NCI-H146 treated with DMSO at 0.1 percent for 48 hours (cell line): ENCODE results near the gene ADGRV1.

ENCODE experiments used
- DNase-seq: peaks from one replicate; lab custom pipeline; 2025; ENCODE audit not compliant: unreplicated experiment; lab: John Stamatoyannopoulos, UW

Gene ADGRV1

DNA sequence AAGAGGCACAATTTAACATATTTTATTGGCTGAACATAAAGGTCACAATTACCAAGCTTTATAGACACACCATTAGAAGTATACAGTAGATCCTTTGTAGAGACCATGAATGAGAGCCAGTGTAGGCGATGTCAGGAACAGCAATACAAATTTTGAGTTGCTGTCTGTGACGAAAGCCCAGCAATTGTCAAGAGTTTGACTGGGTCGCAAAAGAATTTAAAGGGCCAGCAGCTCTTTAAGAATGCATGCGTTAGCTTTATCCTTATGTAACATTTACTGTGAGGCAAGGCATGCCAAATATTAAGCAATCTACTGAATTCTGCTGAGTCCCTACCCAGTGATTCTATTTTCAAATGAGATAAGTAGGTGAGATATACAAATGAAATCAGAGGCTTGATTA, 587.6 kb downstream of the ADGRV1 start:
- DNase-seq = no peak

DNA sequence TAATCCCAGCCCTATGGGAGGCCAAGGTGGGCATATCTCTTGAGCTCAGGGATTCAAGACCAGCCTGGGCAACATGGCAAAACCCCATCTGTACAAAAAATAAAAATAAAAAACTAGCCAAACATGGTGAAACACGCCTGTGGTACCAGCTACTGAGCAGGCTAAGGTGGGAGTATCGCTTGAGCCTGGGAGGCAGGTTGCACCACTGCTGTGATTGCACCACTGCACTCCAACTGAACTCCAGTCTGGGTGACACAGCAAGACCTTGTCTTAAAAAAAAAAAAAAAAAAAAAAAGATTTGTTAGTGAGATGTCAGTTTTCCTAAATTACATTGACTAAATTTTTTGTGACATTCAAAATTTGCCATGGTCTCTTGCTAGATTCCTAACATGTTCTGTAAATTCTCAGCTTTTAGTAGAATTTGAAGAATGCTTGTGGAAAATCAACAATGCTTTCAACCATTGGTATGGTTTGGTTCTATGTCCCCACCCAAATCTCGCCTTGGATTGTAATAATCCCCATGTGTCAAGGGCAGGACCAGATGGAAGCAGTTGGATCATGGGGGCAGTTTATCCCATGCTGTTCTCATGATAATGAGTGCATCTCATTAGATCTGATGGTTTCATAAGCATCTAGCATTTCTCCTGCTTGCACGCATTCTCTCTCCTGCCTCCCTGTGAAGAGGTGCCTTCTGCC, 588.5 kb downstream of the ADGRV1 start:
- no peak for DNase-seq

DNA sequence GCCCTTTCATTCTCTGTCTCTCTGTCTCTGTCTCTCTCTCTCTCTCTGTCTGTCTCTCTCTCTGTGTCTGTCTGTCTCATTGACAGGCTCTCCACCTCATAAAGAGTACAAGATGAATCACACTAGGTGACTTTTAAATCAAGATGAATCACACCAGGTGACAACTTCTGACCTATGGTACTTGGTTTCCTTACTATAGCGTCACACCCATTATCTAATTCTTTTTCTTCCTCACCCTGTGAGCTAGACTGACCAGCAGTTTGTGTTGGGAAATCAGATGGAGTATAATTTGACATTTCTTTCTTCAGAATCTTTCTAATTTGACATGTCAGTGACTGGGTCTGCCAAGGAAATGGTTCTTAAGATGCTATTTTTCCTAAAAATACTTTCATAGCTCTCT, 591.6 kb downstream of the ADGRV1 start:
- DNase-seq = no peak

DNA sequence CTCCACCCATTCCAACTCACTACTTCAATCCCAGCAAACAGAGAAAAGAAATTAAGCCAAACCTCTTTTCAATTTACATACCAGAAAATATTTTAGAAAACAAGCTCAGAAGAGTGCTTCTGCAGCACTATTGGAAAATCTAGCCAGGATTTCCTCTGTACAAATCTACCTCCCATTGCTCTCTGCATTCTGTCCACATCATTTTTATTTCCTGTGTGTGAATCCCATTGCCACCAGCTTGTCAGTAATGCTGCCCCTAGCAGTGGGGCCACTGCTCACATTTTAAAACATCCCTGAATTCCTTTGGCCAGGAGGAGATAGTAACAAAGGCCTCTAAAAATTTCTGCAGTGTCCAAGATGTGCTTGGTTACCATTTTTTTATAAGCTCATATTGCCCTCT, 592.0 kb downstream of the ADGRV1 start:
- DNase-seq = no peak

DNA sequence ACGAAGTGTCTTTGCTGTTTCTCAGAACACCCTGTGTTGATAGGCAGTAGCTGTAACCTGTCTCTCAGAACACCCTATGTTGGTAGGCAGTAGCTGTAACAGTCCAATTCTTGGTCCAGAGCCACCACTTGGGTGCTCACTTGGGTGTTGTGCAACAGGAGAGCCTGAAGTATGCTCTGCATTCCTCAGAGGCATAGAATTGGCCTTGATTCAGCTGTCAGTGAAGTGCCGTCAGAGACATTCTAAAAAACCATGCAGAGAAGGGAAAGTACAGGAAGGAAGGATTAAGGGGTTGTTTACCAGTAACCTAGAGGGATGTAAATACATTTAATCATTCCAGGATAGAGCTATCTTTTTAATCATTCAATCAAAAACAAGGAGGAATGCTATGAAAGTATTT, 593.4 kb downstream of the ADGRV1 start:
- no peak for DNase-seq

DNA sequence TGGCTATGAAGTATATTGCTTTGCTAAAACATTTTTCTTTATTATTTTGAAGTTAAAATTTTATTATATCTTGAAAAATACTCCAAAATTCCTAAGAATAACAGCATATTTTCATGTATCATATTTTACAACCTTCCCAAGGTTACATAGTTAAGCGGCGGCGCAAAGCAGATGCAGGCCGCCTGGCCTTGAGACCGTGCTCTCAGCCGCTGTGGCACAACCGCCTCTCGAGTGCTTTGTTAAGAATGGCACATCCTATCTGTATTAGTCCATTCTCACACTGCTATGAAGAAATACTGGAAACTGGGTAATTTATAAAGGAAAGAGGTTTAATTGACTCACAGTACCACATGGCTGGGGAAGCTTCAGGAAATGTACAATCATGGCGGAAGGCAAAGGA, 595.7 kb downstream of the ADGRV1 start:
- DNase-seq = no peak

DNA sequence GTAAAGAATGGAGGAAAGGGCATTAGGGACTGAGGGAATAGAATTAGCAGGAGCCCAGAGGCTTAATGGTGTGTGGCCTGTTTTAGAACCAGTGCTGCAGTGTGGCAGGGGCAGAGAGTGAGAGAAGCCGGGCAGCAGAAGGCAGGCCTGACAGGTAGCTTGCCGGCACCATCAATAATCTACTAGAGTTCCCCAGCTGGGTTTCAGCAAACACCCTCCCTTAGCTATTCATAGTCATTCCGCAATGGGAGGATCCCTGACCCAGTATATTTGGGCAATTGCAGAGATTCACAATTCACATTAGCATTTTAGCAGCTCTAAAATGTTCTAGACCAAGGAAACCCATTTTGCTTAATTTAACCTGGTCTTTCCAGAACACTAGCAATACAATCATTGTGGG, 596.7 kb downstream of the ADGRV1 start:
- DNase-seq = no peak

DNA sequence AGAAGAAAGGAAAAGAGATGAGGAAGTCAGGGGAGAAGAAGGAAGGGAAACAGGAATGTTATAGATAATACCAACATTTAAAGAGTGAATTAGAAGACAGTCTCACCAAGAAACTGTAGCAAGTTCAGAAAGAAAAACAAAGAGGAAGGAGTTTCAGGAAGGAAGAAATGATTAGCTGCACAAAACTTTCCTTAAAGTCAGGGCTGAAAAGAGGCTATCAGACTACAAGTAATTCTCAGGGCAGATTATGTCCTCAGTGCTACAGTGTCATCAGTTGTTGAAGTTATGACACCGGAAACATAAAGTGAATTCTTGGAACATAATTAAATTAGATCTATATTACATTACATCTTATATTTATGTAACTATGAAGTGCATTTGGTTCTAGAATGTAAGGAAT, 597.6 kb downstream of the ADGRV1 start:
- DNase-seq = no peak

DNA sequence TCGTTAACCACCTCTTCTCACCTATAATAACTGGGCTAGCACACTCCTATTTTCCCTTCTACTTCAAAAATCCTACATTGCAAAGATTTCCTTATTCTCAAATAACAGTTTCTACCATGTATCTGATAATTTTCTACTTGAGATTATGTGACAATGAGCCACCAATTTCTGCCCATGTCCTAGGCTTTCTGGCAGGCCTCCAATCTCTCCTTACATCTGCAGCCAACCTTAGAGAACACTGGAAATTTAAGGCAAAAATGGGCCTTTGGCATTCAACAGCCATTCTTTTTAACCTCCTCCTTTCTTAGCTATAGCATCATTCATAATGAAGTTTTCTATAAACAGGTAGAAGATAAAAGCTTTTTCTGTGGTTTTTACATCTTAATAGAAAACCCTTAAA, 599.4 kb downstream of the ADGRV1 start:
- no peak for DNase-seq

DNA sequence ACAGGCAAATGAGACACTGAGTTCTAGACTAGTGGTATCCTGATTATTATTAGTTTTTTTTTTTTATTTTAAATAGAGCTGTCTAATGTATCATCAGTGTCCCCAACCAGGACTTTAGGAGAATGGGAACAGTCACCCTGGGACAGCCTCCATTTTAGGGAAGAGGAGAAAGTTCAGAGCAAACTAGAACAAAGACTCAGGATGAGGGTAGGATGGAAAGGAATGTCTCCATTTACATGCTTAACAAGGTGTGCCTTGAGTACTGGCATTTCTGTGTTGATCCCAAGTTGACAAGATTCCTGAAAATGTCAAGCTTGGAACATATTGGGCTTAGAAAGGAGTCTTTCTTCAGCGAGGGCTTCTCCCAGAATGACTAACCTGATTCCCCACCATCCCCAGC, 601.0 kb downstream of the ADGRV1 start:
- DNase-seq = no peak

DNA sequence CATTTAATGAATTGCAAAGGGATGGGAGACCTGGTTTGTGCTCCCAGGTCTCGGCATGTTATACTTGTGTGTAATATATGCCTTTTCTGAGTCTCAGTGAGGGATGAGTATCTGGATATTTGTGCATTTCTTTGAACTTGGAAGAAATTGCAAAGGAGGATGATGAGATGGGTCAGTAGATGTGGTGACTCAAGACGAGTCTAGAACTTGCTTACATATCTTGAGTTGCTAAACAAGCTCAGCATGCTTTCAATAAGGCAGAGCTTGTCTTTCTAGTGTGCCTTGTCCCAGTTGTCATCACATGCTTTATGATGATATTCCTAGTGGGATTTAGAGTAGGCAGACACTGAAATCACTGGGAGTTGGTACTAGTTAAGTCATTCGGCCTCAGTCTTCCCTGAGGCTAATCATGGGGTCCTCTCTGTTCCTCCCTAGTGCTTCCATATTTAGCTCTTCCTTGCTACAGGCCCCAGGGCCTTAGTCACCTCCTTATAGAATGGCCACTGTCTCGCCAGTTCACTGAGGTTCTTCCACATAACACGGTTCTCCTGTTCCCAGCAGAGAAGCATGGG, 602.2 kb downstream of the ADGRV1 start:
- DNase-seq = no peak

DNA sequence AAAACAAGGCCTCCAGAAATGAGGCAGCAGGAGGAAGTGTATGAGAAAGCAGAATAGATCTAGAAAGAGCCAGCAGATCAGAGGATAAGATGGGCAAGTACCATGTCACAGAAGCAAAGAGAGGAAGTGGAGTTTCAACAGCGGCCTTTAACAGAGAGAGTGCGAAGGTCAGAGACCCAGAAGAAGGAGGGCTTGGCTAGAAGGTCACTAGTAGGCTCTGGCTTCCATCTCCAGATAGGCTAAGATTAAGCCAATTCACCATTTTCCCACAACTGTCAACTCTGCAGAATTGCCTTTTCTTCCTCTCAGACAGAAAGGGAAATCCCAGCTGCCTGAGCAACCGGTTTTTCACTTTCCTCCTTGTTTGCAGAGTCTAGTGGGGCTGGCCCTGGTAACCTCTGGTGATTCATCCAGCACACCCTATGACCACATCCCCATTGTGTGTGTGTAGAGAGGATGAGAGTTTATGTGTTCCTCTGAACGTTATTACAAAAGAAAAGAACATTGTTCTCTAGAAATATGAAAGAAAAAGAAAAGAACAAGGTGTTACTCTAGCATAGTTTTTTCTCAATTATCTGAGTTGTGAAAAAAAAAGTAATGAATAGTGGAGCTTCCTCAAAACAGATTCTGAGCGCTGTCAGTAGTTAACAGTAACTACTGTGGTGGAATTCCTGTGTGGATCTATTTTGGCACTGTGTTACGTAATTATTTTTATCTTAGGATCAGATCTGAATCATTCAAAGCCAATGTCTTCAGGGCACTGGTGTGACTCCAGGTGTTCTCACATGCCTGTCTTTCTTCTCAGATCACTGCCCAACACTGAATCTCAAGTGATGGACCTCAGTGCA, 604.2 kb downstream of the ADGRV1 start:
- peak; percentile 15 for DNase-seq

DNA sequence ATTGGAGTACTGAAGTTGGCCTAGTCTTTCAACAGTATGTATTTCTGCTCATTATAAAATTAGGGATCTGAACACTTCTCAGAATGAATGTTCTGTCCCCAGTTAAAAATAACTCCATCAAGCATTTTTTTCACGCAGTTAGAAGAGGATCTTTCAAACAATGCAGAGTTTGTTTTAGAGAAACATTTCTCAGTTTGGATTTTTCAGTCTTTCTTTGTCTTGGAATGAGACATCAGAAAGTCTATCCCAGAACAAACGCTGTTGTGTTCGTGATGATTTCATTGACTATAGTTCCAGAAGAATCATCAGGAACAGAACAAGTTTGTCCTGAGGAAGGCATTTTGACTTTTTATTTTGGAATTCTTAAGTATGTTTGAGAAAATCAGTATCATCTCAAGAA, 605.8 kb downstream of the ADGRV1 start:
- no peak for DNase-seq

DNA sequence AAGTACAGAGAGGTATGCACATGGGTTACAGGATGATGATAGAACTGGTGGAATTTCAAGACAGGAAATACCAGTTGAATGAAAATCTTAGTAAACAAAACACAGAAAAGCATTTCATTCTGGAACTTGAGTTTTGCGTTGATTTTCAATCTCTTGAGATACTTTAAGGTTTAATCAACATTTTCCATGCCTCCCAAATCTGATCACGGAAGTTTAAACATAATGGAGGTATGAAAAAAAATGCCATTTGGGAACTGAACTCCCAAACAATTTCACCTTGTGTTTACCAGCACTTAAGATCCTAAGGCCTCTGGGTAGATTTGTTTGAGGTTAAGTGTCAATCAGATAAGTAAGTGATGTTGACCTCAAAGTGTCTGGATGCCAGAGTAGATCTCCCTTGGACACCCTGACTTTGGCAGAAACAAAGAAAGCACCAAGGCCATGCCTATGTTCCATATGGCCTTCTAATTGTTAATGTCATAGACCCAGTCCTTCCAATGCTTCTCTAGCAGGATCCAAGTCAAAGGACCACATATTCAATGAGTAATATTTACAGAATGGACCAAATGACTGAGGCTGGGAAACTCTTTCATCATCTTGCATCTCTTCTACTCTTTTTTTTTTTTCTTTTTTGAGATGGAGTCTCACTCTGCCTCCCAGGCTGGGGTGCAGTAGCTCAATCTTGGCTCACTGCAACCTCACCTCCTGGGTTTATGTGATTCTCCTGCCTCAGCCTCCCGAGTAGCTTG, 607.6 kb downstream of the ADGRV1 start:
- no peak for DNase-seq

DNA sequence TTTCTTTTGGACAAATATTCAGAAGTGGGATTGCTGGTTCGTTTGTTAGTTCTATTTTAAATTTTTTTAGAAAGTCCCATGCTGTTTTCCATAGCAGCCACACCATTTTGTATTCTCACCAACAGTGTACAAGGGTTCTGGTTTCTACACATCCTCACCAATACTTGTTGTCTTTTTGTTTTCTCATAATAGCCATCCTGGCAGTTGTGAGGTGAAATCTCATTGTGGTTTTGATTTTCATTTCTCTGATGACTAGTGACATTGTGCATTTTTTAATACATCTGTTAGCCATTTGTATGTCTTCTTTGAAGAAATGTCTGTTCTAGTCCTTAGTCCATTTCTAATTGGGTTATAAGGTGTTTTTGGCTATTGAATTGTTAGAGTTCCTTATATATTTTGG, 610.3 kb downstream of the ADGRV1 start:
- no peak for DNase-seq

DNA sequence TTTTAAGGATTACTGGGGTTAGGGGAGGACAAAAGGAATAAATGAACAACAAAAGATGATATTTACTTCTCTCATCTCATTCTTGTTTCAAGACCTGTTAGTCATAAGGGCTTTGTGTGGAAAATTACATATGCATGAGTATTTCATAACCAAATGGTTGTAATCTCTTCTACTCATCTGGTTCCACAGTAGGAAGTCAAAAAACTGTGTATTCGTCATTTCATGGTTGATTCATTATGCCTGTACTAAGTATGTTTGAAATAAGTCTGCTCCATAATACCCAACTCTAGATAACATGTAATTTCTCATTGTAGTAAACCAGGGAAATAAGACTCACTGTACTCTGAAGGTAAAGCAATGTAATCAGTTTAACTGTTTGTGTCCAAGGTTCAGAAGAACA, 611.7 kb downstream of the ADGRV1 start:
- DNase-seq = no peak

DNA sequence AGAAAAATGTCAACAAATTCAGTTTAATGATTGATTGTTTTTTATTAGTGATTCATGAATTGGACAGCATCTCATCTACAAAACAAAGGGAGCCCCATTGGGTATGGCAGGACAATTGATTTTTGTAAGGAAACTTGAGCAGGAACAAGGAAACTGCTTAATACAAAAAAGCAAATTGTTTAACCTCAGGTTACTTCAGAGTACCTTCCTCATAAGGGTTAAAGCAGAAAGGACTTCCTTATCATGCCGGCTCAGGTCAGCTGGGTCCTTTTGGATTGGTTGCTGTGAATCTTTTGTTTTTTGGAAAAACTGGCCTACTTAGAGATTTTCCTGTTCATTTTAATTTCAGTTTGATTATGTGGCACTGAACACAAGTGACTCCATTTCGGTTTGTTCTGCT, 612.7 kb downstream of the ADGRV1 start:
- DNase-seq = no peak

DNA sequence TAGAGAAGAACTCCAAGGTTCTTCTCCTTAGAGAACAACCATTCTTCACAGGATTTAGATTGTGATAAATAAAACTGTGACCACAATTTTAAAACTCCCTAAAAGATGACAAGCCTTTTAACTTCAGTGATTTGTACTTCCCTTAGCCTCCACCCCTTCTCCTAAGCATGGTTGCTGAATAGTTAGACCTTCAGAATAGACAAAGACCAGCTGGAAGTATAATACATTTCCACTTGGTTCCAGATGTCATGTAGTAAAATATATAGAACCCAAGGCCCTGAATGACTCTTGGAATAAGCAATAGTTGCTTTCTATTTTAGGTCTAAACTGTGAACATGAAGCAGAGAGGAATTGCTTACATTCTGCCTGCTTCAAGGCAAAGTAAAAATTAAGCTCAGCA, 615.8 kb downstream of the ADGRV1 start:
- no peak for DNase-seq

DNA sequence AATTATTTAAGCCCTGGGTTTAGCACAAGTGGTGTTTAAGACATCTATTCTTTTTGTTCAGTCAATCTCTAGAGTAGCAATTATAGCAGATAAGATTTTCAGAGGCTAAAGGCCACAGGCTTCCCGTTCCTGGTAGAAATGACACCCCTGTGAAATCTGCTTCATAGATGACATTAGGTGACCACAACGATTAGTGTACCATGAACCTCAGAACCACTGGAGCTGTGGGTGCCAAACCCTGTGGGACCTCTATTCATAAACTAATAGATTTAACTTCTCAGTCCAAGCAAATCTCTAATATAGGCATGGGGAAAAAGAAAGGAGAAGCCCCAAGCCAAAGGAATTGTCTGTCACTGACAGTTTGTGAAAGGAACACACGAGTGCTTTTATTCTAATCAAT, 617.1 kb downstream of the ADGRV1 start:
- no peak for DNase-seq

DNA sequence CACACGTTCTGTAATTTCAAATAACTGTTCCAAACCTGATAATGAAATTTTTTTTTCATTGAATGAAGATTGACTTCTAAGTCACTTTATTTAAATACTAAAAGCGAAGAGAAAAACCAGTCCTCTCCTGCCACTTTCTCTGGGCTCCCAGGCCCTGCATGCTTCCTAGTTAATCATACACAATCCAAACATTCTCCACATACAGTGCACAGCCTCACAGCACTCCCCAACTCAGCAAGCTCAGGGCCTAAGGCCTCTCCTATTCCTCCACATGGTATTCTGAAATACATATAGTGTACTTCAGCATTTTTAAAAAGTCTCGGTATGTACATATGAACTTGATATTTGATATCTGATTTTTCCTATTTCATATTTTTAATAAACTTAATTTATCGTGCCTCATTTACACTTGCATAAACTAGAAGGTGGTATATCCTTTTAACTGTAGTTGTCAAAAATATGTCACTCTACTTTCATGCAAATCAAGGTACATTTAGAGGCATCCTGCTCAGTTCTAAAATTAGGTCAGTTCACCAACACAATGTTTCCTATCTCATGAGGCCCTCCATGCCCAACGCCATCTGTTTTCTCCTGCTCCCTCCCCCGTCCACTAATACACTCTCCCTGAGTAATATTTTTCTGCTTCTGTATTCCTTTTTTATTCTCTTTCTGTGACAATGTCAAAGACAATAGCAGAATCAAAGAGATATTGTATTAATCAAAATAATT, 617.9 kb downstream of the ADGRV1 start:
- no peak for DNase-seq

DNA sequence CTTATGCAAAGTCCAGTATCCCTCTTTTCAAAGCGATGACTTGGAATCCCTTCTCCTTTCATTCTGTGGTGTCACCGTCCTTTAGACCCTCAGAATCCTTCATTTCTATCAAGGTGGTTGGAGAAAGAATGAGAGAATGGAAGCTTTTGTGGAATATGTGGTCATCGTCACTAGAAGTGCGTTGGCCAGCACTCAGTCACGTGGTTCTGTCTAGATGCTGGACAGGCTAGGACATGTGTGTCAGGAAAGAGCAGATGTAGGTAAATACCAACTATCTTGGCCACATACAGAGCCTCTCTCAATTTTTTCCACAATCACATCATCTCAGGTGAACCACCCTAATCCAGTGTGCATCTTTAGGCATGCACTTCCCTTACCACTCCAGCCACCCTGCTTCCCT, 618.5 kb downstream of the ADGRV1 start:
- DNase-seq = no peak
